Naive thymus-derived CD4-positive, alpha-beta T cell (primary cell): Measurements from ENCODE around the gene KIAA1671. TPM values are rescaled to one million over a fixed set of nuclear protein-coding genes. Genes with fewer than 3 reads are reported as not detected.
"Not testable (repeated sequence)": the region's sequence is repeated elsewhere in the genome, so short reads cannot be mapped to it uniquely, and the experiment has no call there.

Source experiments
- ATAC-seq: fragments of 150-1000 bp; cut with Tn5 transposase; 2 replicates; pipeline ENCODE4 v1.10.0; 2021; ENCODE audit warnings: mild to moderate bottlenecking, moderate library complexity
- CTCF ChIA-PET: fragments of 350-600 bp; sonication (Branson Sonifier 250); formaldehyde crosslinking; loops from one replicate; lab custom pipeline; 2021; ENCODE audit warnings: antibody characterized with exemption; lab: Charles Lee
- POLR2A ChIA-PET: fragments of 350-600 bp; sonication (Branson Sonifier 250); formaldehyde crosslinking; loops from one replicate; lab custom pipeline; 2021; ENCODE audit warnings: antibody characterized with exemption, inconsistent platforms; lab: Charles Lee
- DNase-seq, 9 donors: peaks; one replicate each; pipeline versions ENCODE4 v3.0.0 to v3.0.0-alpha.2; 2020 to 2022; ENCODE audit warnings: mixed read lengths in 1 of 9
- H3K27ac ChIP-seq: one replicate; pipeline ENCODE4 v1.7.0; 2013; ENCODE audit warnings: mild to moderate bottlenecking, low read depth, low read length, moderate library complexity
- H3K27me3 ChIP-seq, 2 donors: one replicate each; pipeline ENCODE4 v1.7.0; 2013; ENCODE audit warnings: low read length in 2 of 2, mild to moderate bottlenecking in 2 of 2, moderate library complexity in 2 of 2; ENCODE audit not compliant: control insufficient read depth in 2 of 2, insufficient read depth in 2 of 2
- H3K36me3 ChIP-seq, 3 experiments: 1 replicate in 2 of 3; 2 replicates in 1 of 3; pipeline ENCODE4 v1.7.0; 2013; ENCODE audit warnings: low read length in 3 of 3, mild to moderate bottlenecking in 3 of 3, moderate library complexity in 1 of 3; ENCODE audit not compliant: insufficient read depth in 3 of 3, control insufficient read depth in 2 of 3
- H3K4me1 ChIP-seq, 2 donors: one replicate each; pipeline ENCODE4 v1.7.0; 2013; ENCODE audit warnings: low read length in 2 of 2, mild to moderate bottlenecking in 2 of 2, moderate library complexity in 1 of 2; ENCODE audit not compliant: control insufficient read depth in 2 of 2, insufficient read depth in 2 of 2
- H3K4me3 ChIP-seq: 2 replicates; pipeline ENCODE4 v1.7.0; 2013; ENCODE audit warnings: mild to moderate bottlenecking, low read length
- H3K9me3 ChIP-seq, 3 experiments: 1 replicate in 2 of 3; 2 replicates in 1 of 3; pipeline ENCODE4 v1.7.0; 2013; ENCODE audit warnings: low read length in 3 of 3; ENCODE audit not compliant: control insufficient read depth in 2 of 3
- H3K27ac Mint-ChIP-seq, 9 donors: one replicate each; pipeline ENCODE4 v1.8.0; 2020 to 2022; ENCODE audit warnings: mixed read lengths in 9 of 9, mild to moderate bottlenecking in 8 of 9, moderate library complexity in 5 of 9, inconsistent platforms in 2 of 9
- H3K27me3 Mint-ChIP-seq, 5 donors: one replicate each; pipeline ENCODE4 v1.8.0; 2021 to 2022; ENCODE audit warnings: mixed read lengths in 5 of 5, mild to moderate bottlenecking in 1 of 5
- H3K36me3 Mint-ChIP-seq, 5 donors: one replicate each; pipeline ENCODE4 v1.8.0; 2020 to 2022; ENCODE audit warnings: mixed read lengths in 5 of 5, mild to moderate bottlenecking in 3 of 5, inconsistent platforms in 1 of 5
- H3K4me1 Mint-ChIP-seq, 7 donors: one replicate each; pipeline ENCODE4 v1.8.0; 2020 to 2022; ENCODE audit warnings: mixed read lengths in 7 of 7, mild to moderate bottlenecking in 3 of 7, inconsistent platforms in 1 of 7
- H3K4me3 Mint-ChIP-seq, 10 donors: one replicate each; pipeline ENCODE4 v1.8.0; 2020 to 2022; ENCODE audit warnings: mild to moderate bottlenecking in 10 of 10, mixed read lengths in 10 of 10, moderate library complexity in 6 of 10, inconsistent platforms in 2 of 10
- H3K9me3 Mint-ChIP-seq, 11 donors: one replicate each; pipeline ENCODE4 v1.8.0; 2020 to 2022; ENCODE audit warnings: mixed read lengths in 11 of 11, mild to moderate bottlenecking in 4 of 11, inconsistent platforms in 1 of 11, moderate library complexity in 1 of 11
- intact Hi-C, 2 donors: fragments of 100-400 bp; cut with micrococcal nuclease; formaldehyde crosslinking; loops; one replicate each; pipeline ENCODE4 v1.15.1; 2023
- polyA plus RNA-seq, 2 donors: library from polyadenylated mRNA; unstranded; fragments of 300-500 nt; fragmentation: Illumina TruSeq; gene quantifications; one replicate each; pipeline ENCODE4 v1.2.3, GENCODE V29; 2021
- total RNA-seq, 6 experiments: library from RNA in 5 of 6; stranded (reverse) in 5 of 6; gene quantifications; 1 replicate in 5 of 6; 2 replicates in 1 of 6; pipeline ENCODE4 v1.2.3 and lab custom pipeline; 2021 to 2026

KIAA1671 gene
- total and polyA plus RNA-seq, 7 experiments from 2014 or later, result 0.47 to 19.0 (median 4.2) TPM

DNA sequence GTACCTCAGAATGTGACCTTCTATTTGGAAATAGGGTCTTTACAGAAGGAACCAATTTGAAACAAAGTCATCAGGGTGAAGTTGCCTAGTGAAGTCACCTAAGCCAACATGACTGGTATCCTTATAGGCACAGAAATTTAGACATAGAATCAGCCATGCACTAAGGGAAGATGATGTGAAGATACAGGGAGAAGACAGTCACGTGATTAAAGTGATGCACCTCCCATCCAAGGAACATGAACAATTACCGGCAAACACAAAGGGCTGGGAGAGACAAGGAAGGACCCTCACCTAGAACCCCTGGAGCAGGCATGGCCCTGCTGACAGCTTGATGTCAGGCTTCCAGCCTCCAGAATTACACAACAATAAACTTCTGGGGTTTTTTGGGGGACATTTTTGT, 263.7 kb downstream of the KIAA1671 start:
- CTCF ChIA-PET, result no interaction called here
- POLR2A ChIA-PET, result no interaction called here
- peaks cover 0 to 9% (median 3%) of the 10 kb centered on the region in 11 donors for H3K9me3 Mint-ChIP-seq
- ATAC-seq, result no peak
- H3K27ac Mint-ChIP-seq, result no peak overlapping the region
- intact Hi-C loops, result no loop called here
- peaks cover 7 to 40% (median 19%) of the 10 kb centered on the region in 5 donors for H3K27me3 Mint-ChIP-seq
- H3K36me3 Mint-ChIP-seq, result no peaks in the 10 kb centered on the region
- H3K36me3 ChIP-seq, result no peaks in the 10 kb centered on the region
- no peak overlapping the region for H3K4me3 ChIP-seq
- no peaks in the 10 kb centered on the region for H3K4me1 Mint-ChIP-seq
- peaks cover 0 to 2% of the 10 kb centered on the region in 2 donors for H3K27me3 ChIP-seq
- no peak for DNase-seq
- H3K27ac ChIP-seq, result no peak overlapping the region
- H3K4me3 Mint-ChIP-seq, result no peak overlapping the region
- H3K4me1 ChIP-seq, result no peaks in the 10 kb centered on the region
- H3K9me3 ChIP-seq, result no peaks in the 10 kb centered on the region

- peaks cover 0 to 3% (median 0%) of the 10 kb centered on the region in 11 donors for H3K9me3 Mint-ChIP-seq
- H3K36me3 Mint-ChIP-seq, result no peaks in the 10 kb centered on the region
- Histone ChIP-seq H3K27ac (no peak within 1 kb of the TSS), H3K4me1 (no peaks in the 10 kb centered on the region), H3K36me3 (no peaks in the 10 kb centered on the region), H3K9me3 (no peaks in the 10 kb centered on the region), H3K27me3 (no peaks in the 10 kb centered on the region), H3K4me3 (no peak within 1 kb of the TSS)
- ChIA-PET POLR2A (no interaction called here), CTCF (no interaction called here)
- H3K27ac Mint-ChIP-seq, result no peak within 1 kb of the TSS
- H3K27me3 Mint-ChIP-seq, result peaks cover 0 to 35% (median 25%) of the 10 kb centered on the region in 5 donors
- H3K4me3 Mint-ChIP-seq, result no peak within 1 kb of the TSS
- intact Hi-C loops, result no loop called here
- DNase-seq (no peak), ATAC-seq (no peak)
- H3K4me1 Mint-ChIP-seq, result no peaks in the 10 kb centered on the region
These were observed 266.7 kb downstream of the KIAA1671 start, which contains the start of gene CRYBB2 for GRCh38 chr22:25219211-25219689. CRYBB2 (plus strand) TSS chr22:25219639; CDS start chr22:25221430, 1,791 bp downstream.

DNA sequence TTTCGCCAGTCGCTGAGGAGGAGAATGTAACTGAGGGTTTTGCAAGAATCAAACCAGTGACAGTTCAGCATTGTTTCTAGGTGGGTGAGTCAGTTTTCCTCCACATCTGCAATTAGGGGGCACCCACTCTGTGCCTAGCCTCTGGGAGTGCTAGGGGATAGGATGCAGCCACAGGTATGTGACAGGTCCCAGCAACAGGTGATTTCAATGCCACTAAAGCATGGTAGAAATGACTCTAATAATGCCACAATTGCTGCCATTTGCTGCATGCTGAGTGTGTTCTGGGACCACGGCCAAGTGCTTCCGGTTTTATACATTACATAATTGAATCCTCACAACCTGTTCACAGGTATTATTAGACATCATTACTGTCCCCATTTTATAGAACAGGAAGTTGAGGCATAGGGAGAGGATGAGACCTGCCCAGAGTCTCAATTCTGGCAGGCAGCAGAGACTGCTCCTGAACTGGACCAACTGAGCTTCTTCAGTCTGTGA, 267.5 kb downstream of the KIAA1671 start:
- H3K9me3 ChIP-seq, result no peaks in the 10 kb centered on the region
- Mint-ChIP-seq H3K4me3 (no peak overlapping the region), H3K27me3 (peaks cover 0 to 35% (median 28%) of the 10 kb centered on the region in 5 donors), H3K36me3 (no peaks in the 10 kb centered on the region), H3K27ac (no peak overlapping the region), H3K4me1 (no peaks in the 10 kb centered on the region), H3K9me3 (peaks cover 0 to 3% (median 0%) of the 10 kb centered on the region in 11 donors)
- H3K27me3 ChIP-seq, result no peaks in the 10 kb centered on the region
- ATAC-seq (no peak), DNase-seq (no peak)
- POLR2A ChIA-PET, result no interaction called here
- intact Hi-C loops, result no loop called here
- H3K4me3 ChIP-seq, result no peak overlapping the region
- CTCF ChIA-PET, result interaction anchor here (0.6 kb wide), 1 partner anchor 8 kb away, joined by 3 read pairs; no protein-coding TSS in a partner anchor
- no peaks in the 10 kb centered on the region for H3K36me3 ChIP-seq
- no peaks in the 10 kb centered on the region for H3K4me1 ChIP-seq
- H3K27ac ChIP-seq, result no peak overlapping the region

DNA sequence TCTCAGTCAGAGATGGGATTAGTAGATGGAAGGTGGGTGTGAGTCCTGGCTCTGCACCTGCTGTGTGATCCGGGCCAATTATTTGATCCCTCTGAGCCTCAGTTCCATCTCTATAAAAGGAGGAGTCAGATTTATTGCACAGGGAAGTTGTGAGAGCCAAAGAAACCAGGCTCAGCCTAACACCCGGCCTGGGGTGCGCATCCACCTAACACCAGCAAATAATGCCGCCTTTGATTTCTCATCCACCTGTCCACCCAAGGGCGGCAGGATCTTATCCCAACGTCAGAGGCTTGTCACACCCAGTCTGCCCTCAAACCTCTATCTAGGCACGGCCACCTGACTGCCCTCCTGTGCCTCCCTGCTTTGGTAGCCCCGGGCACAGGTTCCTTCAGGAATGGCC, 269.3 kb downstream of the KIAA1671 start:
- intact Hi-C loops, result no loop called here
- Mint-ChIP-seq H3K9me3 (no peaks in the 10 kb centered on the region), H3K4me1 (no peaks in the 10 kb centered on the region), H3K36me3 (no peaks in the 10 kb centered on the region), H3K4me3 (no peak overlapping the region), H3K27ac (no peak overlapping the region), H3K27me3 (peaks cover 0 to 35% (median 16%) of the 10 kb centered on the region in 5 donors)
- Histone ChIP-seq H3K4me3 (no peak overlapping the region), H3K36me3 (no peaks in the 10 kb centered on the region), H3K27me3 (no peaks in the 10 kb centered on the region), H3K9me3 (no peaks in the 10 kb centered on the region), H3K27ac (no peak overlapping the region), H3K4me1 (no peaks in the 10 kb centered on the region)
- ChIA-PET CTCF (no interaction called here), POLR2A (no interaction called here)
- no peak for ATAC-seq
- no peak for DNase-seq

GRCh38 chr22:25223269-25223850, 270.8 kb downstream of the KIAA1671 start:
- Histone ChIP-seq H3K4me3 (no peak overlapping the region), H3K36me3 (no peaks in the 10 kb centered on the region), H3K27ac (no peak overlapping the region), H3K9me3 (no peaks in the 10 kb centered on the region), H3K27me3 (no peaks in the 10 kb centered on the region), H3K4me1 (no peaks in the 10 kb centered on the region)
- ChIA-PET CTCF (no interaction called here), POLR2A (no interaction called here)
- Mint-ChIP-seq H3K27me3 (peaks cover 0 to 24% (median 9%) of the 10 kb centered on the region in 5 donors), H3K4me3 (no peak overlapping the region), H3K27ac (no peak overlapping the region), H3K36me3 (no peaks in the 10 kb centered on the region), H3K4me1 (no peaks in the 10 kb centered on the region), H3K9me3 (no peaks in the 10 kb centered on the region)
- intact Hi-C loops, result no loop called here
- ATAC-seq, result no peak
- DNase-seq, result no peak

GRCh38 chr22:25228822-25229221, 276.3 kb downstream of the KIAA1671 start:
- ATAC-seq (no peak), DNase-seq (no peak)
- Histone ChIP-seq H3K4me3 (no peak overlapping the region), H3K36me3 (no peaks in the 10 kb centered on the region), H3K4me1 (no peaks in the 10 kb centered on the region), H3K9me3 (no peaks in the 10 kb centered on the region), H3K27ac (no peak overlapping the region), H3K27me3 (no peaks in the 10 kb centered on the region)
- H3K27me3 Mint-ChIP-seq, result peaks cover 16 to 26% (median 22%) of the 10 kb centered on the region in 5 donors
- intact Hi-C loops, result no loop called here
- no peaks in the 10 kb centered on the region for H3K4me1 Mint-ChIP-seq
- peaks cover 0 to 3% (median 0%) of the 10 kb centered on the region in 5 donors for H3K36me3 Mint-ChIP-seq
- H3K4me3 Mint-ChIP-seq, result no peak overlapping the region
- no peaks in the 10 kb centered on the region for H3K9me3 Mint-ChIP-seq
- ChIA-PET CTCF (no interaction called here), POLR2A (no interaction called here)
- no peak overlapping the region for H3K27ac Mint-ChIP-seq

DNA sequence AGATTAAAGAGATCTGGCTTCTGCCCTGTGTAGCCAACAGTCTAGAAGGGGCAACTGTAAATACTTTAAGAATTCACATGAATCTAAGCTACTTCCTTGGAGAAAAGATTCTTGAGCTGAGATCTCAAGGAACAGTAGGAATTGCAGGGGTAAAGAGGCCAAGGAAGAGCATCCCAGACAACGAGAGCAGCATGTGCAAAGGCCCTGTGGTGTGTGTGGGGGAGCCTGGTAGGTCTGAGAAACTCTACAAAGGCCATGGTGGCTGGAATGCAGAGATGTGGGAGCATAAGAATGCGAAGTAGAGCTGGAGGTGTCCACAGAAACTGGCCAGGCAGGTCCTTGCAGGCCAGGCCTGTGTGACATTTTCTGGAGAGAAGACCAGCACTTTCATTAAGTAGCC, 278.2 kb downstream of the KIAA1671 start:
- H3K27me3 Mint-ChIP-seq, result peaks cover 26 to 40% (median 34%) of the 10 kb centered on the region in 5 donors
- POLR2A ChIA-PET, H3K4me3 ChIP-seq, H3K4me1 ChIP-seq, H3K4me1 Mint-ChIP-seq, ATAC-seq, H3K9me3 ChIP-seq, CTCF ChIA-PET, H3K27ac ChIP-seq, H3K36me3 ChIP-seq, H3K9me3 Mint-ChIP-seq, H3K27me3 ChIP-seq, H3K36me3 Mint-ChIP-seq, DNase-seq, H3K4me3 Mint-ChIP-seq, H3K27ac Mint-ChIP-seq: not testable (repeated sequence)
- intact Hi-C loops, result loop anchor here in 1 of 2 donors (10.0 kb wide), 1 partner anchor 1104 kb away; no protein-coding TSS in a partner anchor
